ENCODE measurements around the gene FBXW12.

FBXW12 gene

DNA sequence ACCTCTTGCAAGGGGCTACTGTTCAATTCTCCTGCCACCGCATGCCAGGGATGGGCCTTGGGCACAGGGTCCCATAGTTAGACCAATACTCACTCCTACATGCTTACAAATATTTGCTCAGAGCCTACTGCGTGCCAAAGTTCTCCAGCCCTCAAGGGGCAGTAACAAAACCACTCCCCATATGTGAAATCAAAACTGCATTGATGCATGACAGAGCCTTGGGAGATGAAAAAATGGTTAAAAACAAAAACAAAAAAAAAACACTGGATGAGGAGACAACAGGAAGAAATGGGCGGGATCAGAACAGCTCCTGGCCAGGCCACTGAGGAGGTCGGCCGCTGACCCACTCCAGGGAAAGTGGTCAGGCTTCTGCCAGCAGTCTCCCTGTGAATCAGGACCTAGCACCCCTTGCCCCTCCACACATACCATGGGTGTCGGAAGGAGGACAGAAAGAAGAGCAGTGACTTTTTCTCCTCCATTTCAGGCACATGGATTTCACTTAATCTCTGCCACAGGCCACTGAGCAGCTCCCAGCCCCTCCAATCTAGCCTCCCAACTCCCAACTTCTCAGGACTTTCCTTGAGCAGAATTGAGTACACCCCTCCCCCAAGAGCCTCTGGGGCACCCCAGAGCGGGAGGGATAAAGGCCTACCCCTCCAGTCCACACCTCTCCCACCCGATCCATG, 55.1 kb downstream of the FBXW12 start (continued):
- TF ChIP-seq REPIN1 (tag by site-specific recombination; IDR thresholded peaks at IDR 0.05; ENCODE audit: low read depth) (no peak), ZNF621 (tag by site-specific recombination; IDR thresholded peaks at IDR 0.05) (no peak), ZNF596 (tag by site-specific recombination; IDR thresholded peaks at IDR 0.05) (no peak), ZNF121 (tag by site-specific recombination; IDR thresholded peaks at IDR 0.05) (no peak), ZNF132 (tag by site-specific recombination; IDR thresholded peaks at IDR 0.05; ENCODE audit: borderline replicate concordance) (no peak), ZSCAN16 (tag by site-specific recombination; IDR thresholded peaks at IDR 0.05) (no peak)

GRCh38 chr3:48427630-48427962, 55.6 kb downstream of the FBXW12 start:
- H3K4me1 ChIP-seq (ENCODE audit: control insufficient read depth, insufficient read depth, low read length), result peaks cover 3% of the 10 kb centered on the region; the same call in 1 of the 2 replicates
- TF ChIP-seq EGR2 (tag by site-specific recombination; IDR thresholded peaks at IDR 0.05; ENCODE audit: low read depth) (peak; percentile 61; the same call in 1 of the 2 replicates), ZFHX2 (tag by site-specific recombination; conservative IDR thresholded peaks at IDR 0.05) (peak; percentile 57)
- TF ChIP-seq, protein P1, sequence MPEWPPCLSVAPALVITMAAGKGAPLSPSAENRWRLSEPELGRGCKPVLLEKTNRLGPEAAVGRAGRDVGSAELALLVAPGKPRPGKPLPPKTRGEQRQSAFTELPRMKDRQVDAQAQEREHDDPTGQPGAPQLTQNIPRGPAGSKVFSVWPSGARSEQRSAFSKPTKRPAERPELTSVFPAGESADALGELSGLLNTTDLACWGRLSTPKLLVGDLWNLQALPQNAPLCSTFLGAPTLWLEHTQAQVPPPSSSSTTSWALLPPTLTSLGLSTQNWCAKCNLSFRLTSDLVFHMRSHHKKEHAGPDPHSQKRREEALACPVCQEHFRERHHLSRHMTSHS (tag by site-specific recombination; IDR thresholded peaks at IDR 0.05), result no peak
- H3K9me3 ChIP-seq (ENCODE audit: control insufficient read depth, insufficient read depth, low read depth, low read length), result no peaks in the 10 kb centered on the region
- ChIA-PET POLR2A (no interaction called here), CTCF (interaction anchor here (0.8 to 4.1 kb wide), 2 partner anchors 9 to 13 kb away, joined by 3 to 25 read pairs; no protein-coding TSS in a partner anchor)
- no peak overlapping the region for H3K4me3 ChIP-seq (ENCODE audit: low read depth, low read length)
- H3K27ac ChIP-seq (ENCODE audit: extremely low read depth, low read depth, low read length), result no peak overlapping the region
- peaks cover 0 to 16% of the 10 kb centered on the region in 2 experiments; a peak in 1 of 3 replicates for H3K36me3 ChIP-seq (ENCODE audit: control insufficient read depth in 2 of 2, insufficient read depth in 1 of 2, low read length in 2 of 2)

GRCh38 chr3:48428088-48428571, 56.1 kb downstream of the FBXW12 start:
- peaks cover 3% of the 10 kb centered on the region; the same call in 1 of the 2 replicates for H3K4me1 ChIP-seq (ENCODE audit: control insufficient read depth, insufficient read depth, low read length)
- TF ChIP-seq ZBTB7A (tag by site-specific recombination; IDR thresholded peaks at IDR 0.05; ENCODE audit: low read depth), result no peak
- TF ChIP-seq ZBTB6 (tag by site-specific recombination; IDR thresholded peaks at IDR 0.05), result no peak
- no peak for TF ChIP-seq ZNF354C (tag by site-specific recombination; IDR thresholded peaks at IDR 0.05; ENCODE audit: borderline replicate concordance, low read depth)
- no peak for TF ChIP-seq ZNF133 (tag by site-specific recombination; IDR thresholded peaks at IDR 0.05)
- TF ChIP-seq ZNF184 (tag by site-specific recombination; IDR thresholded peaks at IDR 0.05), result no peak
- no peak for TF ChIP-seq ZNF266 (tag by site-specific recombination; IDR thresholded peaks at IDR 0.05; ENCODE audit: low read depth)
- no peak for TF ChIP-seq ZNF707 (tag by site-specific recombination; IDR thresholded peaks at IDR 0.05)
- TF ChIP-seq, protein P2, sequence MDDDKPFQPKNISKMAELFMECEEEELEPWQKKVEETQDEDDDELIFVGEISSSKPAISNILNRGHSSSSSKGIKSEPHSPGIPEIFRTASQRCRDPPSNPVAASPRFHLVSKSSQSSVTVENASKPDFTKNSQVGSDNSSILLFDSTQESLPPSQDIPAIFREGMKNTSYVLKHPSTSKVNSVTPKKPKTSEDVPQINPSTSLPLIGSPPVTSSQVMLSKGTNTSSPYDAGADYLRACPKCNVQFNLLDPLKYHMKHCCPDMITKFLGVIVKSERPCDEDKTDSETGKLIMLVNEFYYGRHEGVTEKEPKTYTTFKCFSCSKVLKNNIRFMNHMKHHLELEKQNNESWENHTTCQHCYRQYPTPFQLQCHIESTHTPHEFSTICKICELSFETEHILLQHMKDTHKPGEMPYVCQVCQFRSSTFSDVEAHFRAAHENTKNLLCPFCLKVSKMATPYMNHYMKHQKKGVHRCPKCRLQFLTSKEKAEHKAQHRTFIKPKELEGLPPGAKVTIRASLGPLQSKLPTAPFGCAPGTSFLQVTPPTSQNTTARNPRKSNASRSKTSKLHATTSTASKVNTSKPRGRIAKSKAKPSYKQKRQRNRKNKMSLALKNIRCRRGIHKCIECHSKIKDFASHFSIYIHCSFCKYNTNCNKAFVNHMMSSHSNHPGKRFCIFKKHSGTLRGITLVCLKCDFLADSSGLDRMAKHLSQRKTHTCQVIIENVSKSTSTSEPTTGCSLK (tag by site-specific recombination; IDR thresholded peaks at IDR 0.05), result no peak
- TF ChIP-seq SP7 (tag by site-specific recombination; IDR thresholded peaks at IDR 0.05), result no peak
- TF ChIP-seq ZNF274 (IDR thresholded peaks at IDR 0.05; ENCODE audit: low read length), result no peak
- no peak for TF ChIP-seq ZNF274 (tag by site-specific recombination; IDR thresholded peaks at IDR 0.05; ENCODE audit: borderline replicate concordance)
- TF ChIP-seq SETDB1 (IDR thresholded peaks at IDR 0.05; ENCODE audit: insufficient read length, low read length), result no peak
- no peak for TF ChIP-seq ZNF664 (tag by site-specific recombination; IDR thresholded peaks at IDR 0.05)
- no peak for TF ChIP-seq ZNF426 (tag by site-specific recombination; IDR thresholded peaks at IDR 0.05)
- TF ChIP-seq PATZ1 (tag by site-specific recombination; IDR thresholded peaks at IDR 0.05), result no peak
- no peak for TF ChIP-seq ZNF660 (tag by site-specific recombination; IDR thresholded peaks at IDR 0.05)
- POLR2A ChIA-PET, result interaction anchor here (1.0 kb wide), 1 partner anchor 12 kb away, joined by 6 read pairs; the partner anchor contains the start of genes CCDC51 and TMA7
- CTCF ChIA-PET, result interaction anchor here (0.8 to 4.1 kb wide), 2 partner anchors 8 to 14 kb away, joined by 3 to 25 read pairs; no protein-coding TSS in a partner anchor
- H3K9me3 ChIP-seq (ENCODE audit: control insufficient read depth, insufficient read depth, low read depth, low read length), result no peaks in the 10 kb centered on the region
- H3K27ac ChIP-seq (ENCODE audit: extremely low read depth, low read depth, low read length), result no peak overlapping the region
- peaks cover 0 to 21% of the 10 kb centered on the region in 2 experiments; a peak in 1 of 3 replicates for H3K36me3 ChIP-seq (ENCODE audit: control insufficient read depth in 2 of 2, insufficient read depth in 1 of 2, low read length in 2 of 2)
- H3K4me3 ChIP-seq (ENCODE audit: low read depth, low read length), result peak overlapping the region; percentile 70
